PC-3 (cell line): ENCODE results near the gene MAPK13. TPM values are rescaled to one million over a fixed set of nuclear protein-coding genes. Genes with fewer than 3 reads are reported as not detected.

Source experiments
- ATAC-seq: fragments of 200-7000 bp; cut with Tn5 transposase; 2 replicates; pipeline ENCODE4 v1.9.1; 2020; ENCODE audit warnings: mild to moderate bottlenecking, moderate library complexity
- BruUV-seq: library from RNA; stranded (reverse); fragments of 400-500 nt; replicated peaks from 2 replicates; lab custom pipeline; 2021; lab: Mats Ljungman, UMichigan
- CTCF ChIA-PET: fragments of 300-600 bp; sonication (Branson Sonifier 250); formaldehyde crosslinking; loops from one replicate; lab custom pipeline; 2022; ENCODE audit warnings: antibody characterized with exemption; lab: Charles Lee
- POLR2A ChIA-PET: fragments of 300-600 bp; sonication (Branson Sonifier 250); formaldehyde crosslinking; loops from one replicate; lab custom pipeline; 2022; ENCODE audit warnings: antibody characterized with exemption; ENCODE audit not compliant: unreplicated experiment; lab: Charles Lee
- DNase-seq: peaks from one replicate; pipeline ENCODE4 v3.0.0-alpha.2; 2015
- H2AFZ ChIP-seq: fragments of 300-600 bp; sonication (generic); 2 replicates; pipeline ENCODE4 v1.6.0; 2016; ENCODE audit warnings: antibody characterized with exemption, low read length
- H3F3A ChIP-seq: fragments of 300-600 bp; sonication (generic); one replicate; pipeline ENCODE4 v1.6.0; 2017; ENCODE audit warnings: antibody characterized with exemption, low read length, control low read depth, mild to moderate bottlenecking; ENCODE audit not compliant: unreplicated experiment
- H3K27ac ChIP-seq: fragments of 300-600 bp; sonication (generic); 2 replicates; pipeline ENCODE4 v1.5.1; 2016; ENCODE audit warnings: mild to moderate bottlenecking, low read length
- H3K27me3 ChIP-seq: fragments of 300-600 bp; sonication (generic); 2 replicates; pipeline ENCODE4 v1.6.1; 2016; ENCODE audit warnings: low read length, mixed read lengths
- H3K36me3 ChIP-seq: fragments of 300-600 bp; sonication (generic); 2 replicates; pipeline ENCODE4 v1.6.1; 2016; ENCODE audit warnings: low read depth, mixed run types, low read length, mixed read lengths
- H3K4me1 ChIP-seq: fragments of 300-600 bp; sonication (generic); 2 replicates; pipeline ENCODE4 v1.5.1; 2016; ENCODE audit warnings: low read length; ENCODE audit not compliant: insufficient read depth
- H3K4me2 ChIP-seq: fragments of 300-600 bp; sonication (generic); 2 replicates; pipeline ENCODE4 v1.6.0; 2016; ENCODE audit warnings: low read length
- H3K4me3 ChIP-seq: fragments of 300-600 bp; sonication (generic); 2 replicates; pipeline ENCODE4 v1.5.1; 2016; ENCODE audit warnings: mild to moderate bottlenecking, low read length, mixed read lengths
- H3K79me2 ChIP-seq: fragments of 300-600 bp; sonication (generic); 2 replicates; pipeline ENCODE4 v1.6.1; 2017; ENCODE audit warnings: low read length, mixed read lengths
- H3K9ac ChIP-seq: fragments of 300-600 bp; sonication (generic); 2 replicates; pipeline ENCODE4 v1.6.0; 2016; ENCODE audit warnings: mild to moderate bottlenecking, low read length
- H3K9me2 ChIP-seq: fragments of 300-600 bp; sonication (generic); replicated peaks from 2 replicates; pipeline ENCODE4 v1.6.1; 2016; ENCODE audit warnings: mixed run types, low read length, mixed read lengths
- H3K9me3 ChIP-seq: fragments of 300-600 bp; sonication (generic); 2 replicates; pipeline ENCODE4 v1.6.1; 2016; ENCODE audit warnings: low read length, mixed read lengths
- H4K20me1 ChIP-seq: fragments of 300-600 bp; sonication (generic); 2 replicates; pipeline ENCODE4 v1.6.1; 2016; ENCODE audit warnings: low read length, mixed read lengths
- EZH2 ChIP-seq: fragments of 300-600 bp; sonication (generic); IDR thresholded peaks from one replicate; pipeline ENCODE4 v1.6.1; 2017; ENCODE audit warnings: antibody characterized with exemption, mild to moderate bottlenecking, low read length; ENCODE audit not compliant: unreplicated experiment
- EZH2phosphoT487 ChIP-seq: fragments of 300-600 bp; sonication (generic); IDR thresholded peaks from 2 replicates; pipeline ENCODE4 v1.6.1; 2018; ENCODE audit warnings: mild to moderate bottlenecking, antibody characterized with exemption, low read length, borderline replicate concordance
- intact Hi-C: fragments of 100-400 bp; cut with micrococcal nuclease; formaldehyde crosslinking; loops from 2 replicates; pipeline ENCODE4 v1.9.0; 2023
- total RNA-seq: library from RNA; depleted of rRNA; stranded (reverse); fragments of >200 nt; gene quantifications from 2 replicates; pipeline ENCODE4 v1.2.3, GENCODE V29; 2014
- TF ChIP-seq, protein P1 (sequence below): fragments of 300-600 bp; sonication (generic); conservative IDR thresholded peaks from 2 replicates; pipeline ENCODE4 v1.5.1; 2017; ENCODE audit warnings: antibody characterized with exemption, low read depth, mild to moderate bottlenecking, low read length

The MAPK13 gene
- total RNA-seq, 1 experiment from 2014 or later: 41.4 TPM

- ChIA-PET CTCF (no interaction called here), POLR2A (no interaction called here)
- Histone ChIP-seq H3K27me3 (no peaks in the 10 kb centered on the region), H3K4me2 (no peak overlapping the region), H3K9me3 (no peaks in the 10 kb centered on the region), H2AFZ (no peak overlapping the region), H3K9me2 (no peaks in the 10 kb centered on the region), H3F3A (no peaks in the 10 kb centered on the region), H3K79me2 (no peaks in the 10 kb centered on the region), H3K27ac (no peak overlapping the region), H3K36me3 (peaks cover 14% of the 10 kb centered on the region; the same call in 1 of the 2 replicates), H4K20me1 (no peaks in the 10 kb centered on the region), H3K4me3 (no peak overlapping the region), H3K9ac (no peak overlapping the region), H3K4me1 (no peaks in the 10 kb centered on the region)
- TF ChIP-seq EZH2phosphoT487 (no peak), EZH2 (no peak)
- TF ChIP-seq, protein P1, sequence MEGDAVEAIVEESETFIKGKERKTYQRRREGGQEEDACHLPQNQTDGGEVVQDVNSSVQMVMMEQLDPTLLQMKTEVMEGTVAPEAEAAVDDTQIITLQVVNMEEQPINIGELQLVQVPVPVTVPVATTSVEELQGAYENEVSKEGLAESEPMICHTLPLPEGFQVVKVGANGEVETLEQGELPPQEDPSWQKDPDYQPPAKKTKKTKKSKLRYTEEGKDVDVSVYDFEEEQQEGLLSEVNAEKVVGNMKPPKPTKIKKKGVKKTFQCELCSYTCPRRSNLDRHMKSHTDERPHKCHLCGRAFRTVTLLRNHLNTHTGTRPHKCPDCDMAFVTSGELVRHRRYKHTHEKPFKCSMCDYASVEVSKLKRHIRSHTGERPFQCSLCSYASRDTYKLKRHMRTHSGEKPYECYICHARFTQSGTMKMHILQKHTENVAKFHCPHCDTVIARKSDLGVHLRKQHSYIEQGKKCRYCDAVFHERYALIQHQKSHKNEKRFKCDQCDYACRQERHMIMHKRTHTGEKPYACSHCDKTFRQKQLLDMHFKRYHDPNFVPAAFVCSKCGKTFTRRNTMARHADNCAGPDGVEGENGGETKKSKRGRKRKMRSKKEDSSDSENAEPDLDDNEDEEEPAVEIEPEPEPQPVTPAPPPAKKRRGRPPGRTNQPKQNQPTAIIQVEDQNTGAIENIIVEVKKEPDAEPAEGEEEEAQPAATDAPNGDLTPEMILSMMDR: no peak
- no peak for DNase-seq
- BruUV-seq: no TSS peak
- intact Hi-C loops: no loop called here
- no peak for ATAC-seq
These were observed 28.6 kb upstream of the MAPK13 start for GRCh38 chr6:36101691-36102090.

GRCh38 chr6:36102853-36103252 lies 27.5 kb upstream of the MAPK13 start:
- no peaks in the 10 kb centered on the region for H3K9me3 ChIP-seq
- no peak overlapping the region for H3K27ac ChIP-seq
- no peak overlapping the region for H3K9ac ChIP-seq
- peaks cover 18% of the 10 kb centered on the region for H3K36me3 ChIP-seq
- no peaks in the 10 kb centered on the region for H3K79me2 ChIP-seq
- no peak overlapping the region for H2AFZ ChIP-seq
- ChIA-PET CTCF (no interaction called here), POLR2A (no interaction called here)
- no peak for DNase-seq
- no peaks in the 10 kb centered on the region for H3K4me1 ChIP-seq
- no peaks in the 10 kb centered on the region for H3K9me2 ChIP-seq
- no peak overlapping the region for H3K4me3 ChIP-seq
- intact Hi-C loops: no loop called here
- H3F3A ChIP-seq: no peaks in the 10 kb centered on the region
- H3K27me3 ChIP-seq: no peaks in the 10 kb centered on the region
- no TSS peak for BruUV-seq
- H3K4me2 ChIP-seq: no peak overlapping the region
- TF ChIP-seq EZH2: no peak
- no peak for TF ChIP-seq EZH2phosphoT487
- no peak for ATAC-seq
- H4K20me1 ChIP-seq: no peaks in the 10 kb centered on the region

GRCh38 chr6:36104836-36105235 lies 25.5 kb upstream of the MAPK13 start:
- intact Hi-C loops: no loop called here
- Histone ChIP-seq H2AFZ (no peak overlapping the region), H3K4me3 (no peak overlapping the region), H3K9ac (no peak overlapping the region), H3K9me3 (no peaks in the 10 kb centered on the region), H3K9me2 (no peaks in the 10 kb centered on the region), H3K4me2 (no peak overlapping the region), H3F3A (no peaks in the 10 kb centered on the region), H3K4me1 (no peaks in the 10 kb centered on the region), H3K27me3 (no peaks in the 10 kb centered on the region), H3K27ac (no peak overlapping the region), H3K79me2 (no peaks in the 10 kb centered on the region), H3K36me3 (peaks cover 35% of the 10 kb centered on the region), H4K20me1 (no peaks in the 10 kb centered on the region)
- POLR2A ChIA-PET: no interaction called here
- ATAC-seq: no peak
- CTCF ChIA-PET: no interaction called here
- TF ChIP-seq, protein P1: no peak
- TF ChIP-seq EZH2phosphoT487 (no peak), EZH2 (no peak)
- no TSS peak for BruUV-seq
- no peak for DNase-seq
